Mesenchymal stem cell (in vitro differentiated cells and primary cell): Measurements from ENCODE around the gene PSMA1.

Source experiments
- DNase-seq: peaks from one replicate; pipeline ENCODE4 v3.0.0-alpha.2; 2013
- H2AFZ ChIP-seq: one replicate; pipeline ENCODE4 v1.6.1; 2013; ENCODE audit warnings: low read depth, mild to moderate bottlenecking, control low read depth, inconsistent platforms, low read length, moderate library complexity
- H2AK5ac ChIP-seq: 2 replicates; pipeline ENCODE4 v1.6.1; 2013; ENCODE audit warnings: low read length, moderate library complexity, mild to moderate bottlenecking, inconsistent platforms; ENCODE audit not compliant: severe bottlenecking
- H2BK120ac ChIP-seq: one replicate; pipeline ENCODE4 v1.6.1; 2013; ENCODE audit warnings: low read depth, mild to moderate bottlenecking, inconsistent platforms, low read length, moderate library complexity
- H2BK12ac ChIP-seq, 2 experiments: one replicate each; pipeline ENCODE4 v1.6.1; 2013; ENCODE audit warnings: inconsistent platforms in 2 of 2, low read length in 2 of 2, mild to moderate bottlenecking in 2 of 2, moderate library complexity in 2 of 2, control low read depth in 1 of 2
- H2BK15ac ChIP-seq: one replicate; pipeline ENCODE4 v1.6.1; 2013; ENCODE audit warnings: mild to moderate bottlenecking, low read depth, inconsistent platforms; ENCODE audit not compliant: poor library complexity, severe bottlenecking
- H2BK5ac ChIP-seq: 2 replicates; pipeline ENCODE4 v1.6.1; 2013; ENCODE audit warnings: low read depth, mild to moderate bottlenecking, low read length, control low read depth, inconsistent platforms; ENCODE audit not compliant: poor library complexity, severe bottlenecking
- H3K14ac ChIP-seq, 2 experiments: one replicate each; pipeline ENCODE4 v1.6.1; 2013; ENCODE audit warnings: inconsistent platforms in 2 of 2, low read length in 2 of 2, control low read depth in 1 of 2, mild to moderate bottlenecking in 1 of 2, moderate library complexity in 1 of 2
- H3K18ac ChIP-seq, 2 experiments: one replicate each; pipeline ENCODE4 v1.6.1; 2013; ENCODE audit warnings: inconsistent platforms in 2 of 2, low read length in 2 of 2, control low read depth in 1 of 2, low read depth in 1 of 2, mild to moderate bottlenecking in 1 of 2
- H3K23ac ChIP-seq, 2 experiments: one replicate each; pipeline ENCODE4 v1.6.1; 2013; ENCODE audit warnings: inconsistent platforms in 2 of 2, low read length in 2 of 2, mild to moderate bottlenecking in 2 of 2, moderate library complexity in 2 of 2, control low read depth in 1 of 2
- H3K27ac ChIP-seq: 2 replicates; pipeline ENCODE4 v1.5.1; 2013; ENCODE audit warnings: mild to moderate bottlenecking, moderate library complexity, low read length, control low read depth, inconsistent platforms; ENCODE audit not compliant: poor library complexity, severe bottlenecking
- H3K27me3 ChIP-seq, 2 experiments: 2 replicates each; pipeline versions ENCODE4 v1.6.1 to v1.7.0; 2013; ENCODE audit warnings: low read length in 2 of 2, mild to moderate bottlenecking in 2 of 2, moderate library complexity in 2 of 2, control low read depth in 1 of 2, inconsistent platforms in 1 of 2; ENCODE audit not compliant: control insufficient read depth in 1 of 2, insufficient read depth in 1 of 2
- H3K36me3 ChIP-seq, 2 experiments: 2 replicates each; pipeline versions ENCODE4 v1.6.1 to v1.7.0; 2013; ENCODE audit warnings: low read length in 2 of 2, control low read depth in 1 of 2, inconsistent platforms in 1 of 2, low read depth in 1 of 2, mild to moderate bottlenecking in 1 of 2; ENCODE audit not compliant: insufficient read depth in 2 of 2, control insufficient read depth in 1 of 2
- H3K4ac ChIP-seq, 2 experiments: one replicate each; pipeline ENCODE4 v1.6.1; 2013; ENCODE audit warnings: inconsistent platforms in 2 of 2, low read length in 2 of 2, mild to moderate bottlenecking in 2 of 2, moderate library complexity in 2 of 2, control low read depth in 1 of 2, low read depth in 1 of 2
- H3K4me1 ChIP-seq: 2 replicates; pipeline ENCODE4 v1.6.1; 2013; ENCODE audit warnings: low read depth, low read length, control low read depth; ENCODE audit not compliant: control insufficient read depth, insufficient read depth
- H3K4me2 ChIP-seq: 2 replicates; pipeline ENCODE4 v1.6.1; 2013; ENCODE audit warnings: low read length, mild to moderate bottlenecking, inconsistent platforms; ENCODE audit not compliant: poor library complexity, severe bottlenecking
- H3K4me3 ChIP-seq, 2 experiments: 2 replicates each; pipeline versions ENCODE4 v1.5.1 to v1.7.0; 2013; ENCODE audit warnings: low read length in 2 of 2, mild to moderate bottlenecking in 2 of 2, control low read depth in 1 of 2, low read depth in 1 of 2; ENCODE audit not compliant: insufficient read depth in 1 of 2
- H3K79me1 ChIP-seq: replicated peaks from 2 replicates; pipeline ENCODE4 v1.6.1; 2013; ENCODE audit warnings: mild to moderate bottlenecking, control low read depth, low read length, inconsistent platforms; ENCODE audit not compliant: poor library complexity, severe bottlenecking
- H3K9ac ChIP-seq: 2 replicates; pipeline ENCODE4 v1.7.0; 2013; ENCODE audit warnings: mild to moderate bottlenecking, low read length, moderate library complexity
- H3K9me3 ChIP-seq: 2 replicates; pipeline ENCODE4 v1.7.0; 2013; ENCODE audit warnings: mild to moderate bottlenecking, low read length; ENCODE audit not compliant: control insufficient read depth
- H4K8ac ChIP-seq: one replicate; pipeline ENCODE4 v1.6.1; 2013; ENCODE audit warnings: inconsistent platforms, mild to moderate bottlenecking, low read length, moderate library complexity
- H4K91ac ChIP-seq: one replicate; pipeline ENCODE4 v1.6.1; 2013; ENCODE audit warnings: mild to moderate bottlenecking, low read length, inconsistent platforms
- whole genome bisulfite sequencing: methylation state at CpG from one replicate; pipeline ENCODE4 v1.1.7; 2013; ENCODE audit warnings: mixed read lengths; 5-methylcytosine and 5-hydroxymethylcytosine counted together

Gene PSMA1

DNA sequence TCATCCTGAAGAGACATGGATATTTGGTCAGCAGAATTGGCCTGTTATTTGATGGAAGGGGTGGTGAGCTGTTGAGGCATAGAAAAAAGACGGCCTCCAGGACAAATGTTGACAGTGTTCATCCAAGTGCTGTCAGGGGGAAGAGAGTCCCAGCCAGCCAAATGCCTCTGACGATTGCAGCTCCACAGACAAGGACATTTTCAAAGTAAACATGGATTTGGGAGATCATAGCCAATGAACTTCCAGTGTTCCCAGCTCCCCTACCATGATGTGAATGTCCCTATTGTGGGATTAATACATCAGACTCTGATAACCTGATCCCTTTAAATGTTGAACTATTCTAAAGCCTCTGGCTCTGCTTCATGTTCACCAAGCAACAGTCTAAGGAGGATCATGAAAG lies 31.2 kb upstream of the PSMA1 start:
- Histone ChIP-seq H2AK5ac (no peak overlapping the region), H2AFZ (no peak overlapping the region), H3K14ac (no peak overlapping the region), H3K4ac (no peak overlapping the region), H3K4me3 (no peak overlapping the region), H3K4me1 (no peaks in the 10 kb centered on the region), H3K18ac (peak overlapping the region in 1 of 2 experiments; percentile 33), H3K9ac (no peak overlapping the region), H4K91ac (no peak overlapping the region), H2BK120ac (no peak overlapping the region), H3K27ac (no peak overlapping the region), H3K36me3 (no peaks in the 10 kb centered on the region), H3K9me3 (no peaks in the 10 kb centered on the region), H3K23ac (no peak overlapping the region), H3K79me1 (no peaks in the 10 kb centered on the region), H3K27me3 (peaks cover 9% of the 10 kb centered on the region in 2 experiments), H2BK15ac (no peak overlapping the region), H3K4me2 (no peak overlapping the region), H4K8ac (no peak overlapping the region), H2BK12ac (no peak overlapping the region), H2BK5ac (no peak overlapping the region)
- DNase-seq, result no peak
- 46% methylated on average over 2 of the region's 2 CpGs for WGBS

DNA sequence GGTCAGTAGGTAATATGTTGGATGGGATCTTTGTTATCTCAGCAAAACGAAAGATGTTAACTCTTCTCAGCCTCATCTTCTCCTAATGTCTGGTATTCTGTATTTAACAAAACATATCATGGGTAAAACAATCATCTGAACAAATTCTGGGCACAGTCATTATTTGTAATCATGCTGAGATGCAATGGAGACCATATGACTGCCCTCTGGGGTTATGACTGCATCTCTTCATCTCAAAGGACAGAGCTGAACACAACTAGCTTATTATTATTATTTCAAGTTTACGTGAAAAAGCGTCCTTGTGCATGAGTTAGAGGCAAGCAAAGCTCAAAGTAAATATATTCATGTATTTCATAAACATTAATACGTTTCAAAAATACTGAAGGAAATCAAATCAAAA lies 29.7 kb upstream of the PSMA1 start:
- no peak for DNase-seq
- WGBS, result 60% methylated on average over 1 of the region's 4 CpGs
- Histone ChIP-seq H4K8ac (no peak overlapping the region), H3K14ac (no peak overlapping the region), H3K9ac (no peak overlapping the region), H2BK5ac (no peak overlapping the region), H3K27ac (no peak overlapping the region), H2BK120ac (no peak overlapping the region), H3K18ac (no peak overlapping the region), H3K9me3 (no peaks in the 10 kb centered on the region), H3K79me1 (no peaks in the 10 kb centered on the region), H2BK12ac (peak overlapping the region in 1 of 2 experiments; percentile 84), H2BK15ac (no peak overlapping the region), H3K4me2 (no peak overlapping the region), H3K27me3 (peaks cover 9% of the 10 kb centered on the region in 2 experiments), H3K36me3 (no peaks in the 10 kb centered on the region), H4K91ac (no peak overlapping the region), H3K4ac (no peak overlapping the region), H3K4me1 (no peaks in the 10 kb centered on the region), H2AFZ (no peak overlapping the region), H3K4me3 (no peak overlapping the region), H3K23ac (no peak overlapping the region), H2AK5ac (no peak overlapping the region)

- H3K23ac ChIP-seq, result no peak overlapping the region
- H3K79me1 ChIP-seq, result no peaks in the 10 kb centered on the region
- H3K36me3 ChIP-seq, result no peaks in the 10 kb centered on the region
- no peak overlapping the region for H3K4ac ChIP-seq
- no peak overlapping the region for H2BK12ac ChIP-seq
- H3K9me3 ChIP-seq, result no peaks in the 10 kb centered on the region
- H3K9ac ChIP-seq, result no peak overlapping the region
- no peak overlapping the region for H3K4me2 ChIP-seq
- no peak overlapping the region for H4K8ac ChIP-seq
- H2AFZ ChIP-seq, result no peak overlapping the region
- WGBS, result 91% methylated on average over 2 of the region's 2 CpGs
- H3K27ac ChIP-seq, result no peak overlapping the region
- no peak overlapping the region for H2BK5ac ChIP-seq
- no peaks in the 10 kb centered on the region for H3K4me1 ChIP-seq
- H3K4me3 ChIP-seq, result no peak overlapping the region
- H2BK120ac ChIP-seq, result no peak overlapping the region
- peak overlapping the region in 1 of 2 experiments; percentile 20 for H3K14ac ChIP-seq
- no peak overlapping the region for H3K18ac ChIP-seq
- no peak overlapping the region for H4K91ac ChIP-seq
- H3K27me3 ChIP-seq, result peaks cover 9% of the 10 kb centered on the region in 2 experiments
- no peak for DNase-seq
- H2AK5ac ChIP-seq, result no peak overlapping the region
- no peak overlapping the region for H2BK15ac ChIP-seq
Observed at GRCh38 chr11:14547440-14547839, 27.3 kb upstream of the PSMA1 start.

DNA sequence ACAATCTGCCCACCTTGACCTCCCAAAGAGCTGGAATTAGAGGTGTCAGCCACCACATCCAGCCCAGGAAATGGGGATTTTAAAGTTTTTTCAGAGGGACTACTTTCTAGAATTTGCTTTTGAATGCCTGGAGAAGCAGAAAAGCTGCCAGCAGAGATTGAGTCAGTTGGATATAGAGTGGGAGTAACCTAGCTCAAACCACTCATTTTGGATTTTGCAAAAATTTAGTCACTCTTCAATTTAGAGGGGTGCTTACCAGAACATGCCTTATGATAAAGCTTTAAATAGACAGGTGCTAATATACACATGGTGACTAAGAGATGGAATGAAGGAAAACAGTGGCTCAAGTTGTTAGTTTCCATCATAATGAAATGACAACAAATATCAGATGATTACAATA lies 26.5 kb upstream of the PSMA1 start:
- no peak overlapping the region for H3K23ac ChIP-seq
- no peaks in the 10 kb centered on the region for H3K9me3 ChIP-seq
- H3K4ac ChIP-seq, result no peak overlapping the region
- no peaks in the 10 kb centered on the region for H3K4me1 ChIP-seq
- H4K8ac ChIP-seq, result no peak overlapping the region
- no peak for DNase-seq
- no peak overlapping the region for H3K9ac ChIP-seq
- H3K4me2 ChIP-seq, result no peak overlapping the region
- no peak overlapping the region for H2AK5ac ChIP-seq
- no peak overlapping the region for H2BK15ac ChIP-seq
- no peak overlapping the region for H3K4me3 ChIP-seq
- H2AFZ ChIP-seq, result no peak overlapping the region
- H3K14ac ChIP-seq, result no peak overlapping the region
- no peaks in the 10 kb centered on the region for H3K36me3 ChIP-seq
- H3K27ac ChIP-seq, result no peak overlapping the region
- no peak overlapping the region for H2BK12ac ChIP-seq
- no peak overlapping the region for H2BK5ac ChIP-seq
- H4K91ac ChIP-seq, result no peak overlapping the region
- H3K79me1 ChIP-seq, result no peaks in the 10 kb centered on the region
- H2BK120ac ChIP-seq, result no peak overlapping the region
- peaks cover 6 to 9% of the 10 kb centered on the region in 2 experiments for H3K27me3 ChIP-seq
- H3K18ac ChIP-seq, result no peak overlapping the region
